HepG2 (cell line): ENCODE measurements around the gene TWF1. TPM values are rescaled to one million over a fixed set of nuclear protein-coding genes. Genes with fewer than 3 reads are reported as not detected.

Experiments
- AKAP8 ChIP-seq: sonication (generic); formaldehyde crosslinking; IDR thresholded peaks from 2 replicates; pipeline ENCODE4 v1.5.1; 2020; ENCODE audit warnings: mild to moderate bottlenecking, missing genetic modification reagents
- KIAA2018 ChIP-seq: sonication (generic); formaldehyde crosslinking; IDR thresholded peaks from 2 replicates; pipeline ENCODE4 v1.5.0; 2020; ENCODE audit warnings: mild to moderate bottlenecking, missing genetic modification reagents, borderline replicate concordance
- NFIC ChIP-seq: IDR thresholded peaks from 2 replicates; pipeline ENCODE4 v1.6.1; 2012; ENCODE audit warnings: mild to moderate bottlenecking, low read length, inconsistent platforms
- SNAI1 ChIP-seq: sonication (generic); formaldehyde crosslinking; IDR thresholded peaks from 2 replicates; pipeline ENCODE4 v1.5.0; 2020; ENCODE audit warnings: mild to moderate bottlenecking, missing genetic modification reagents, borderline replicate concordance
- SOX6 ChIP-seq, 2 experiments: fragments of 450-650 bp in 1 of 2; sonication (generic) in 1 of 2; formaldehyde crosslinking in 1 of 2; IDR thresholded peaks; 2 replicates each; pipeline versions ENCODE4 v1.4.0 to v1.6.1; 2017 to 2020; ENCODE audit warnings: antibody characterized with exemption in 1 of 2, mild to moderate bottlenecking in 1 of 2, missing genetic modification reagents in 1 of 2
- ZBTB25 ChIP-seq: IDR thresholded peaks from 2 replicates; pipeline ENCODE4 v1.6.1; 2018; ENCODE audit warnings: missing genetic modification reagents
- ZMYM3 ChIP-seq: sonication (generic); formaldehyde crosslinking; IDR thresholded peaks from 2 replicates; pipeline ENCODE4 v1.5.1; 2020; ENCODE audit warnings: mild to moderate bottlenecking, missing genetic modification reagents
- ZNF282 ChIP-seq: fragments of 450-650 bp; IDR thresholded peaks from 2 replicates; pipeline ENCODE4 v1.6.1; 2018; ENCODE audit not compliant: partially characterized antibody
- ZNF337 ChIP-seq: sonication (generic); formaldehyde crosslinking; IDR thresholded peaks from 2 replicates; pipeline ENCODE4 v1.5.1; 2020; ENCODE audit warnings: missing genetic modification reagents, low read depth, mild to moderate bottlenecking, borderline replicate concordance
- ZNF503 ChIP-seq: sonication (generic); formaldehyde crosslinking; IDR thresholded peaks from 2 replicates; pipeline ENCODE4 v1.4.0; 2020; ENCODE audit warnings: missing genetic modification reagents
- ZNF773 ChIP-seq: sonication (generic); formaldehyde crosslinking; IDR thresholded peaks from 2 replicates; pipeline ENCODE4 v1.4.0; 2020; ENCODE audit warnings: missing genetic modification reagents, borderline replicate concordance
- ZNF800 ChIP-seq: sonication (generic); formaldehyde crosslinking; IDR thresholded peaks from 2 replicates; pipeline ENCODE4 v1.4.0; 2020; ENCODE audit warnings: missing genetic modification reagents
- ZNF879 ChIP-seq: sonication (generic); formaldehyde crosslinking; IDR thresholded peaks from 2 replicates; pipeline ENCODE4 v1.8.1; 2023; ENCODE audit warnings: missing genetic modification reagents
- polyA plus RNA-seq, 8 experiments: library from polyadenylated mRNA; depleted of rRNA in 3 of 8; stranded (reverse) in 7 of 8; unstranded in 1 of 8; fragments of >200 nt; fragmentation: Illumina TruSeq in 4 of 8; extraction: Trizol in 4 of 8; gene quantifications; 2 replicates each; pipeline versions ENCODE4 v1.2.1 to v1.2.3, GENCODE V29; 2011 to 2016; ENCODE audit warnings: low read depth in 4 of 8, missing spikeins in 1 of 8, mixed read lengths in 1 of 8; ENCODE audit not compliant: insufficient read depth in 1 of 8
- total RNA-seq, 5 experiments: library from RNA; depleted of rRNA; stranded (reverse); fragments of >200 nt; fragmentation: Illumina TruSeq; extraction: Trizol; gene quantifications; 2 replicates each; pipeline ENCODE4 v1.2.3, GENCODE V29; 2016; ENCODE audit warnings: low read depth in 1 of 5

TWF1 gene
- total and polyA plus RNA-seq, 2 of the 13 experiments (the other 11 are each of a cell fraction or from before 2014, with no cell fraction given) = 32.3 to 85.5 TPM

- TF ChIP-seq ZNF337 (CRISPR knock-in tag) (no peak), ZBTB25 (CRISPR knock-in tag) (no peak), ZMYM3 (CRISPR knock-in tag) (no peak), KIAA2018 (CRISPR knock-in tag) (no peak), NFIC (no peak), SOX6 (IDR thresholded peaks at IDR 0.05) (no peak), SOX6 (CRISPR knock-in tag; IDR thresholded peaks at IDR 0.05) (no peak), SNAI1 (CRISPR knock-in tag) (no peak), ZNF879 (no peak), AKAP8 (CRISPR knock-in tag) (0 out of 2 replicates have a peak, but pooled peaks have one; percentile 32), ZNF800 (CRISPR knock-in tag) (no peak; the same call in 1 of the 2 replicates), ZNF282 (no peak), ZNF503 (CRISPR knock-in tag) (no peak), ZNF773 (CRISPR knock-in tag) (no peak)
Measured at GRCh38 chr12:43835656-43836474, 29.7 kb upstream of the TWF1 start, which contains the start of gene TMEM117 (continued).
